Caco-2 (cell line): ENCODE data around the gene PPP2R2D. TPM values are rescaled to one million over a fixed set of nuclear protein-coding genes. Genes with fewer than 3 reads are reported as not detected.

Experiments
- BruUV-seq: library from RNA; stranded (reverse); fragments of 400-500 nt; replicated peaks from 2 replicates; lab custom pipeline; 2021; lab: Mats Ljungman, UMichigan
- CTCF ChIA-PET: fragments of 300-600 bp; sonication (Branson Sonifier 250); formaldehyde crosslinking; loops from one replicate; lab custom pipeline; 2022; ENCODE audit warnings: antibody characterized with exemption; lab: Charles Lee
- POLR2A ChIA-PET: fragments of 300-600 bp; sonication (Branson Sonifier 250); formaldehyde crosslinking; loops from one replicate; lab custom pipeline; 2022; ENCODE audit warnings: antibody characterized with exemption; lab: Charles Lee
- DNase-seq, 2 experiments: peaks; one replicate each; pipeline versions ENCODE4 v3.0.0 to v3.0.0-alpha.2; 2020 to 2022
- H3K27me3 ChIP-seq: replicated peaks from 2 replicates; pipeline ENCODE4 v1.6.0; 2011; ENCODE audit warnings: low read length; ENCODE audit not compliant: control insufficient read depth, insufficient read depth
- H3K36me3 ChIP-seq: 2 replicates; pipeline ENCODE4 v1.5.1; 2011; ENCODE audit warnings: low read length; ENCODE audit not compliant: control insufficient read depth, insufficient read depth
- H3K4me1 ChIP-seq: fragments of 250-450 bp; sonication (Bioruptor Pico); 2 replicates; pipeline ENCODE4 v1.5.1; 2020; ENCODE audit warnings: mild to moderate bottlenecking
- H3K4me3 ChIP-seq: 2 replicates; pipeline ENCODE4 v1.5.1; 2011; ENCODE audit warnings: low read depth, mild to moderate bottlenecking, control low read depth, low read length
- H3K9me3 ChIP-seq: fragments of 250-450 bp; sonication (Bioruptor Pico); 2 replicates; pipeline ENCODE4 v1.5.1; 2020; ENCODE audit warnings: mild to moderate bottlenecking, moderate library complexity
- H3K27ac Mint-ChIP-seq: one replicate; pipeline ENCODE4 v1.8.0; 2022; ENCODE audit warnings: mixed read lengths; ENCODE audit not compliant: unreplicated experiment
- H3K27me3 Mint-ChIP-seq: one replicate; pipeline ENCODE4 v1.8.0; 2022; ENCODE audit warnings: mixed read lengths; ENCODE audit not compliant: insufficient read depth, unreplicated experiment
- H3K36me3 Mint-ChIP-seq: one replicate; pipeline ENCODE4 v1.8.0; 2022; ENCODE audit warnings: mild to moderate bottlenecking, mixed read lengths; ENCODE audit not compliant: insufficient read depth, unreplicated experiment
- H3K4me1 Mint-ChIP-seq: one replicate; pipeline ENCODE4 v1.8.0; 2022; ENCODE audit warnings: low read depth, mixed read lengths; ENCODE audit not compliant: unreplicated experiment
- H3K4me3 Mint-ChIP-seq: one replicate; pipeline ENCODE4 v1.8.0; 2022; ENCODE audit warnings: mild to moderate bottlenecking, moderate library complexity, mixed read lengths; ENCODE audit not compliant: unreplicated experiment
- H3K9me3 Mint-ChIP-seq: one replicate; pipeline ENCODE4 v1.8.0; 2022; ENCODE audit warnings: mixed read lengths; ENCODE audit not compliant: unreplicated experiment
- intact Hi-C: fragments of 100-400 bp; cut with micrococcal nuclease; formaldehyde crosslinking; loops from one replicate; pipeline ENCODE4 v1.10.0; 2022; ENCODE audit not compliant: unreplicated experiment
- total RNA-seq: library from RNA; stranded (reverse); gene quantifications from 2 replicates; pipeline ENCODE4 v1.2.3, GENCODE V29; 2022
- TF ChIP-seq, protein P1 (sequence below), 2 experiments: fragments of 200-600 bp in 1 of 2; IDR thresholded peaks; 1 replicate in 1 of 2; 2 replicates in 1 of 2; pipeline versions ENCODE4 v1.5.1 to v1.8.0; 2011 to 2022; ENCODE audit warnings: antibody characterized with exemption in 1 of 2, control low read depth in 1 of 2, inconsistent platforms in 1 of 2, low read depth in 1 of 2, low read length in 1 of 2, mild to moderate bottlenecking in 1 of 2, moderate library complexity in 1 of 2; ENCODE audit not compliant: insufficient read depth in 1 of 2, severe bottlenecking in 1 of 2, unreplicated experiment in 1 of 2

Gene PPP2R2D
- total RNA-seq, 1 experiment from 2014 or later = 34.4 TPM

DNA sequence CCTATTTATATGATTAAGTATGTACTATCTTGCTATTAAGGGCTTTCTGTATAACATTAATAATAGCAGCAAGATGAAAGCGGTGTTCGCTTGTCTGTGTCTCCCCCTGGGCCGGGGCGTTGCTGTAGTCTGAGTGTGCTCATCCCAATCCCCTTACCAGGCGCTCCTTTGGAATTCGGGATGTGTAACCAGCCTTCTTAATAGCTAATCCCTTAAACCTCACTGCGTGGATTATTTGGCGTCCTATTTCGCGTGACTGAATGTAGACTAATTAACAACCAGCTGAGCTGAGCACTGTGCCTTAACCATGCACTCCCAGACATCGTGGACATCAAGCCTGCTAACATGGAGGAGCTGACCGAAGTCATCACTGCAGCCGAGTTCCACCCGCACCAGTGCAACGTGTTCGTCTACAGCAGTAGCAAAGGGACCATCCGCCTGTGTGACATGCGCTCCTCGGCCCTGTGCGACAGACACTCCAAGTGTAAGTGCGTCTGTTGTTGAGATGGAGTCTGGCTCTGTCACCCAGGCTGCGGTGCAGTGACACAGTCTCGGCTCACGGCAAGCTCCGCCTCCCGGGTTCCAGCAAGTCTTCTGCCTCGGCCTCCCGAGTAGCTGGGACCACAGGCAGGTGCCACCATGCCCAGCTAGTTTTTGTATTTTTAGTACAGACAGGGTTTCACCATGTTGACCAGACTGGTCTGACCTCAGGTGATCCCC is 44.3 kb downstream of the PPP2R2D start:
- no peak overlapping the region for H3K27ac Mint-ChIP-seq
- CTCF ChIA-PET = no interaction called here
- DNase-seq = no peak
- no peaks in the 10 kb centered on the region for H3K9me3 ChIP-seq
- intact Hi-C loops = no loop called here
- peaks cover 87% of the 10 kb centered on the region for H3K36me3 Mint-ChIP-seq
- H3K9me3 Mint-ChIP-seq = no peaks in the 10 kb centered on the region
- peaks cover 7% of the 10 kb centered on the region for H3K4me1 Mint-ChIP-seq
- H3K27me3 Mint-ChIP-seq = no peaks in the 10 kb centered on the region
- H3K27me3 ChIP-seq = no peaks in the 10 kb centered on the region
- POLR2A ChIA-PET = no interaction called here
- BruUV-seq = no TSS peak
- H3K4me3 Mint-ChIP-seq = no peak overlapping the region
- no peak overlapping the region for H3K4me3 ChIP-seq
- H3K36me3 ChIP-seq = peaks cover 10% of the 10 kb centered on the region
- no peaks in the 10 kb centered on the region for H3K4me1 ChIP-seq
- TF ChIP-seq, protein P1, sequence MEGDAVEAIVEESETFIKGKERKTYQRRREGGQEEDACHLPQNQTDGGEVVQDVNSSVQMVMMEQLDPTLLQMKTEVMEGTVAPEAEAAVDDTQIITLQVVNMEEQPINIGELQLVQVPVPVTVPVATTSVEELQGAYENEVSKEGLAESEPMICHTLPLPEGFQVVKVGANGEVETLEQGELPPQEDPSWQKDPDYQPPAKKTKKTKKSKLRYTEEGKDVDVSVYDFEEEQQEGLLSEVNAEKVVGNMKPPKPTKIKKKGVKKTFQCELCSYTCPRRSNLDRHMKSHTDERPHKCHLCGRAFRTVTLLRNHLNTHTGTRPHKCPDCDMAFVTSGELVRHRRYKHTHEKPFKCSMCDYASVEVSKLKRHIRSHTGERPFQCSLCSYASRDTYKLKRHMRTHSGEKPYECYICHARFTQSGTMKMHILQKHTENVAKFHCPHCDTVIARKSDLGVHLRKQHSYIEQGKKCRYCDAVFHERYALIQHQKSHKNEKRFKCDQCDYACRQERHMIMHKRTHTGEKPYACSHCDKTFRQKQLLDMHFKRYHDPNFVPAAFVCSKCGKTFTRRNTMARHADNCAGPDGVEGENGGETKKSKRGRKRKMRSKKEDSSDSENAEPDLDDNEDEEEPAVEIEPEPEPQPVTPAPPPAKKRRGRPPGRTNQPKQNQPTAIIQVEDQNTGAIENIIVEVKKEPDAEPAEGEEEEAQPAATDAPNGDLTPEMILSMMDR (IDR thresholded peaks at IDR 0.05; ENCODE audit: insufficient read depth in 1 of 2, low read depth in 1 of 2, low read length in 1 of 2, severe bottlenecking in 1 of 2, unreplicated experiment in 1 of 2) = no peak

DNA sequence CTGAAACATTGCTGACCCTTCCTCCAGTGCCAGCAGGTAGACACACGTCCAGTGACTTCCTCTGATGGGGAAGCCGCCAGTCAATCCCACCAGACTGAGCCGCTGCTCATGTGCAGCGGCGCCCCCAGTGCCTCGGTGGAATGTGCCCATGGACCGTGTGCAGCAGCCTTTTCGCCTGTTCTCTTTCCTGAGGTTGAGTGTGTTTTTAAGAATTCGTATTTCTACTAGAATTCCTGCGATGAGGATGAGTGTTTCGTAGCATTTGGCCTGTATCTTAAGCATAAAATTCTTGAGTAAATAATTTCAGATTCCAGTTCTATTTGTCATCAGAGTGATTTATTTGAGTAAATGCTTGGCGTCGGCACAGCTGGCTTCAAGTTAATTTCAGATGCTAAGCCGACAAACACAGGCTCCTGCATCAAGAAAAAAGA is 45.5 kb downstream of the PPP2R2D start:
- Histone ChIP-seq H3K36me3 (peaks cover 10% of the 10 kb centered on the region), H3K9me3 (no peaks in the 10 kb centered on the region), H3K27me3 (no peaks in the 10 kb centered on the region), H3K4me1 (no peaks in the 10 kb centered on the region), H3K4me3 (no peak overlapping the region)
- H3K36me3 Mint-ChIP-seq = peaks cover 87% of the 10 kb centered on the region
- no peak for DNase-seq
- H3K9me3 Mint-ChIP-seq = no peaks in the 10 kb centered on the region
- peaks cover 7% of the 10 kb centered on the region for H3K4me1 Mint-ChIP-seq
- H3K27ac Mint-ChIP-seq = peak overlapping the region; percentile 15
- intact Hi-C loops = no loop called here
- POLR2A ChIA-PET = no interaction called here
- no peaks in the 10 kb centered on the region for H3K27me3 Mint-ChIP-seq
- CTCF ChIA-PET = no interaction called here
- H3K4me3 Mint-ChIP-seq = no peak overlapping the region
- no TSS peak for BruUV-seq
- TF ChIP-seq, protein P1 (IDR thresholded peaks at IDR 0.05; ENCODE audit: insufficient read depth in 1 of 2, low read depth in 1 of 2, low read length in 1 of 2, severe bottlenecking in 1 of 2, unreplicated experiment in 1 of 2) = no peak

DNA sequence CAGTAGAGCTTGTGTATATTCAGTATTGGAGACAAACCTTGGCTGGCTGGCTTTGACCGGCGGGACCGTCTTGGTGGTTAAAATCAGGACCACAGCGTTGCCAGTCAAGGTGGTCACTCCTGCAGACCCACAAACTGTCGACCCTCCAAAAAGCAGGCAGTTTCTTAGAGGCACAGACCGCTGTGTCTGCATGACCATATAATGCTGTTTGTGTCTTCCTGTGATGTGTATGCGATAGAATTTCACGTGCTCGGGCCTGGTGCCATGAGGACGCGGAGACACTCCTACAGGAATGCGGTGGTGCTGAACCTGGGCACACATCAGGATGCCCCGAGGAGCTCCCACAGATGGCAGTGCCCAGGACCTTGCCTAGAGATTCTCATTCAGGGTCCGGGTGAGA is 46.1 kb downstream of the PPP2R2D start:
- Histone ChIP-seq H3K9me3 (no peaks in the 10 kb centered on the region), H3K4me1 (no peaks in the 10 kb centered on the region), H3K4me3 (no peak overlapping the region), H3K36me3 (peaks cover 10% of the 10 kb centered on the region), H3K27me3 (no peaks in the 10 kb centered on the region)
- intact Hi-C loops = no loop called here
- CTCF ChIA-PET = no interaction called here
- POLR2A ChIA-PET = no interaction called here
- H3K9me3 Mint-ChIP-seq = no peaks in the 10 kb centered on the region
- peaks cover 7% of the 10 kb centered on the region for H3K4me1 Mint-ChIP-seq
- H3K4me3 Mint-ChIP-seq = no peak overlapping the region
- no TSS peak for BruUV-seq
- TF ChIP-seq, protein P1 (IDR thresholded peaks at IDR 0.05; ENCODE audit: insufficient read depth in 1 of 2, low read depth in 1 of 2, low read length in 1 of 2, severe bottlenecking in 1 of 2, unreplicated experiment in 1 of 2) = no peak
- H3K27me3 Mint-ChIP-seq = no peaks in the 10 kb centered on the region
- peaks cover 87% of the 10 kb centered on the region for H3K36me3 Mint-ChIP-seq
- no peak for DNase-seq
- H3K27ac Mint-ChIP-seq = no peak overlapping the region
